ENCODE results near the gene RNF166.

DNA sequence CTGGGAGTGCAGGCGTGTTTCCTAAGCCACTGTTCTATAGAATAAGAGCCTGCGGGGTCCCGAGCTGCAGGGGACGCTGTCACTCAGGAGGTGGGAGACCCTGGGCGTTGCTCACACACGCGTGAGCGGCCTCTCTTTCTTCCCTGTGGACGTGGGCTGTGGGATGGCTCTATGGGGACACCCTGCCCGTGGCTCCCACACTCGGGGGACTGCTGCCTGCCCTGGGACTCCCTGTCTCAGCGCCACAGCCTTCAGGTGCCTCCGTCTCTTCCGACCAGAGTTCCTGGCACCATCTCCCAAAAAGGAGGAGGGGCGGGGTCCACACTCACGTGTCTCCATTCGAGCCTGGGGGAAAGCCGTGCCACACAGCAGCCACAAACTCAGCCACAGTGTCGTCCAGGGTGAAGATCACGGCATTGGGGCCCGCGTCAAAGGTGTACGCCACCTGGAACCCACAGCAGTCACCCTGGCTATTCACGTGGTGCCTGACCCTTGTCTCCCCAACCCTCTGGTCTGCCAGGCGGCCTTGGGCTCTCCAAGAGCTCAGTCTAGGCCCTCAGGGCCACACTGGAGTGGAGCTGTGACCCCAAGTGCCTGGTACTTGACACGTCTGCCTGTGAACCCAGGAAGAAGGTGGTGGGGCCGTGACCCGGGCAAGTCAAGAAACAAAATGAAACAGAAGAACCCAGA, 51.7 kb downstream of the RNF166 start:
- TF ChIP-seq, protein P1, sequence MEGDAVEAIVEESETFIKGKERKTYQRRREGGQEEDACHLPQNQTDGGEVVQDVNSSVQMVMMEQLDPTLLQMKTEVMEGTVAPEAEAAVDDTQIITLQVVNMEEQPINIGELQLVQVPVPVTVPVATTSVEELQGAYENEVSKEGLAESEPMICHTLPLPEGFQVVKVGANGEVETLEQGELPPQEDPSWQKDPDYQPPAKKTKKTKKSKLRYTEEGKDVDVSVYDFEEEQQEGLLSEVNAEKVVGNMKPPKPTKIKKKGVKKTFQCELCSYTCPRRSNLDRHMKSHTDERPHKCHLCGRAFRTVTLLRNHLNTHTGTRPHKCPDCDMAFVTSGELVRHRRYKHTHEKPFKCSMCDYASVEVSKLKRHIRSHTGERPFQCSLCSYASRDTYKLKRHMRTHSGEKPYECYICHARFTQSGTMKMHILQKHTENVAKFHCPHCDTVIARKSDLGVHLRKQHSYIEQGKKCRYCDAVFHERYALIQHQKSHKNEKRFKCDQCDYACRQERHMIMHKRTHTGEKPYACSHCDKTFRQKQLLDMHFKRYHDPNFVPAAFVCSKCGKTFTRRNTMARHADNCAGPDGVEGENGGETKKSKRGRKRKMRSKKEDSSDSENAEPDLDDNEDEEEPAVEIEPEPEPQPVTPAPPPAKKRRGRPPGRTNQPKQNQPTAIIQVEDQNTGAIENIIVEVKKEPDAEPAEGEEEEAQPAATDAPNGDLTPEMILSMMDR (IDR thresholded peaks at IDR 0.05) = no peak
- TF ChIP-seq POLR2AphosphoS5 (IDR thresholded peaks at IDR 0.05) = no peak
- no peak for TF ChIP-seq POLR2A (IDR thresholded peaks at IDR 0.05; ENCODE audit: low read depth)

Data from esophagus muscularis mucosa (tissue), 3 donors.